Anterior cingulate cortex (tissue), 58 donors: ENCODE data around the gene MREG.
A peak's percentile ranks its signal among the peaks of the same experiment; 100 is the strongest.
"Not testable (repeated sequence)": the region's sequence is repeated elsewhere in the genome, so short reads cannot be mapped to it uniquely, and the experiment has no call there.

Experiments used
- DNase-seq, 58 donors: peaks; one replicate each; lab custom pipeline; 2025; lab: John Stamatoyannopoulos, UW

Gene MREG

GRCh38 chr2:215998636-215999035 lies 14.7 kb downstream of the MREG start:
- DNase-seq: peak in 14 of 58 donors; percentile 7 to 52 (median 18)

- DNase-seq: no peak
These were observed 16.1 kb downstream of the MREG start for GRCh38 chr2:215997219-215997618.

GRCh38 chr2:215994911-215995310 lies 18.4 kb downstream of the MREG start:
- no peak for DNase-seq

DNA sequence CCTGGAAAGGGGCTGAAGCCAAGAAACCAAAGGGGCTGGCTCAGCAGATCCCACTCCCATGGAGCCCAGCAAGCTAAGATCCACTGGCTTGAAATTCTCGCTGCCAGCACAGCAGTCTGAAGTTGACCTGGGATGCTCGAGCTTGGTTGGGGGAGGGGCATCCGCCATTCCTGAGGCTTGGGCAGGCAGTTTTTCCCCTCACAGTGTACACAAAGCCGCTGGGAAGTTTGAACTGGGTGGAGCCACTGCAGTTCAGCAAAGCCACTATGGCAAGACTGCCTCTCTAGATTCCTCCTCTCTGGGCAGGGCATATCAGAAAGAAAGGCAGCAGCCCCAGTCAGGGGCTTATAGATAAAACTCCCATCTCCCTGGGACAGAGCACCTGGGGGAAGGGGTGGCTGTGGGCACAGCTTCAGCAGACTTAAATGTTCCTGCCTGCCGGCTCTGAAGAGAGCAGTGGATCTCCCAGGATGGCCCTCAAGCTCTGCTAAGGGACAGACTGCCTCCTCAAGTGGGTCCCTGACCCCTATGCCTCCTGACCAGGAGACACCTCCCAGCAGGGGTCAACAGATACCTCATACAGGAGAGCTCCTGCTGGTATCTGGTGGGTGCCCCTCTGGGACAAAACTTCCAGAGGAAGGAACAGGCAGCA lies 24.7 kb downstream of the MREG start:
- not testable (repeated sequence) for DNase-seq

GRCh38 chr2:215985257-215985656 lies 28.1 kb downstream of the MREG start:
- DNase-seq: no peak

DNA sequence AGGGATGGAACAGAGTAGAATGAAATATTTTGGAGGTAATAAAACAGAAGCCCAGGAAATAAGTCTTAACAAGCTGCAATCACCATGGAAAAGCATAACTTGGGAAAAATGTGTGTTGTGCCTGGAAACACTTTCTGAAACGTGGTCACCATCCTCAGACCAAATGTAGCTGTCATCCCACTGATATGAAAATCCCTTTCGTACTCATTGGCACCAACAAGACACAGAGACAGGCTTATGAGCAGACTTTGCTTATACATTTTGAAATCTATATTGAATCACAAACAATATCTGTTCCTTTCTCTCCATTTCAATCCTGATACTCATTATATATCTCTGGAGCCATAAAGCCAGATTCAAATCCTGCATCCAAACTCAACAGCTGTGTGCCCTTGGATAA lies 28.7 kb downstream of the MREG start:
- DNase-seq: no peak

DNA sequence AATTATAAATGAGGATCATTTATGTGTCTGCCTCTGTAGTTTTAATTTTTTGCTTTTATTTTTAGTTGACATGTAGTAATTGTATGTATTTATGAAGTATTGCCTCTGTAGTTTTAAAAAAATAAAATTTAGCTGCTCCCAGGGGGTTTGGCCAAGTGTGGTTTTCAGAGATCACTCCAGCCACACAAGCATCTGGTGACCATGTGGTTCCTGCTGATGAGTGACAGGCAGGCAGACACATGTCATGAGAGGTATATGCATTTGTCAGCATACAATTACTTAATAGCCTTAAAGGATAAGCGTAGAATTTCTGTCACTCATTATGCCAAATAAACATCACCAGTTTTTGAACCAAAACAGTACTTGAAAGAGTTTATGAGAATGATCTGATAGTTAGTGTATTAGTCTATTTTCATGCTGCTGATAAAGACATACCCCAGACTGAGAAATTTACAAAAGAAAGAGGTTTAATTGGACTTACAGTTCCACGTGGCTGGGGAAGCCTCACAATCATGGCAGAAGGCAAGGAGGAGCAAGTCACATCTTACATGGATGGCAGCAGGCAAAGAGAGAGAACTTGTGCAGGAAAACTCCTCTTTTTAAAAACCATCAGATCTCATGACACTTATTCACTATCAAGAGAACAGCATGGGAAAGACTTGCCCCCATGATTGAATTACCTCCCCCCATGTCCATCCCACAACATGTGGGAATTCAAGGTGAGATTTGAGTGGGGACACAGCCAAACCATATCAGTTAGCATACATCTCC lies 29.6 kb downstream of the MREG start:
- no peak for DNase-seq

DNA sequence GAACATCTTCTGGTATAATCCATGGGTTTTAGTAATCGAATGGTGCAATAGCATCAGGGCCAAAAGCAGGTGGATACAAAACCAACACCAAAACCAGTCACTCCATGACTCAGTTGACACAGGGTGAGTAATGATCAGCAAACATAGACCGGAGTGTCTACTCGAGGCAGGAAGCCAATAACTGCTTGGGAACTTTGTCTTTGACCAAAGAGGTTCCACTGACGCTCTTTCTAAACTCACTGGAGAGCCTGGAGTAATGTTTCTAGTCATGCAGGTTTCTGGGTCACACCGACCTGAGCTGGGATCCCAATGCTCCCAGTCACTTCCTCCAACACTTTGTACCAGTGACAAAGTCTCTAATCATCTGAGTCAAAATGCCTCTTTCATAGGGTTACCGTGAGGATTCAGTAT lies 30.9 kb downstream of the MREG start:
- DNase-seq: no peak

GRCh38 chr2:215981115-215981514 lies 32.2 kb downstream of the MREG start:
- no peak for DNase-seq

DNA sequence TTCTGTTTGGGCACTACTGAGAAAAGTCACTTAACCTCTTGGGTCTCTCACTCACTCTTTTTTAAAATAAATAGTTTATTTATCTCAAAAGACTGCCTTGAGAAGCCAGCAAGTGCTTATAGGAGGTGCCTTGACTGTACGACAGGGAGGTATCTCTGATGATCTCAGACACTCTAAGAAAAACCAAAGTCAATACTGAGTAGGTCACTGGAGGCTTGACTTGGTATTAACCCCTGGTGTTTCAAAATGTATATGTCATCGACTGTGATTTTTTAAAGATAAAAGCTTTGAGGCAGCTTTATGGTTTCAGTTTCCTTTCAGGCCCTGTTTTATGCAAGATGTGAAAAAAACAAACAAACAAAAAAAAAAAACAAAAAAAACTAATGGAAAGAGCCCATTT lies 33.7 kb downstream of the MREG start:
- DNase-seq: no peak

DNA sequence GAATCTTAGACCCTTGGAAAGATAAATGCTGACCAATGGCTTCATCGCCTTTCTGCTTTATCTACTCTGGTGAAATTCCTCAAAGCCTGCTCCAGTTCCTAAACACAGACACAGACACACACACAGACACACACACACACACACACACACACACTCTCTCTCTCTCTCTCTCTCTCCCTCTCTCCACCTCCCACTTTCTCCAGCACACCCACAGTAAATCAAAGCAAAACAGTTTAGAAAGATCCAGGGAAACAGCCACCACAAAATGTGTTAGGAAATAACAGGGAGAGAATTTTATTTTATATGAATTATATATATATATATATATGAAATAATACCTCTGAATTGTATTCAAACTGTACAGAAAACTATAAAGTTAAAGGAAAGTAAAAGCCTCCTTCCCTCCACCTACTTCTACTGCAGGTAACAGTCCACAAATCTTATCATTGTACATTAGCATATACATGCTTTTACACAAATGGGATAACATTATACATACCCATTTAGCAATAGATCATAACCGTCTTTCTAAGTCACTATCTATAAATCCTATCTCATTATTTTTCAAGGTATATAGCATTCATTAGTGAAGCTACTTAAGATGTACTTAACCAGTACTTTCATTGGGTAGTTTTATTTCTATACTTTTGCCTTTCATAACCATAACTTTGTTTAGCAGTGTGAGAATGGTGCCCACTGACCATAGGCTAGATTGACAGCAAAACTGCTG lies 38.5 kb downstream of the MREG start:
- no peak for DNase-seq

DNA sequence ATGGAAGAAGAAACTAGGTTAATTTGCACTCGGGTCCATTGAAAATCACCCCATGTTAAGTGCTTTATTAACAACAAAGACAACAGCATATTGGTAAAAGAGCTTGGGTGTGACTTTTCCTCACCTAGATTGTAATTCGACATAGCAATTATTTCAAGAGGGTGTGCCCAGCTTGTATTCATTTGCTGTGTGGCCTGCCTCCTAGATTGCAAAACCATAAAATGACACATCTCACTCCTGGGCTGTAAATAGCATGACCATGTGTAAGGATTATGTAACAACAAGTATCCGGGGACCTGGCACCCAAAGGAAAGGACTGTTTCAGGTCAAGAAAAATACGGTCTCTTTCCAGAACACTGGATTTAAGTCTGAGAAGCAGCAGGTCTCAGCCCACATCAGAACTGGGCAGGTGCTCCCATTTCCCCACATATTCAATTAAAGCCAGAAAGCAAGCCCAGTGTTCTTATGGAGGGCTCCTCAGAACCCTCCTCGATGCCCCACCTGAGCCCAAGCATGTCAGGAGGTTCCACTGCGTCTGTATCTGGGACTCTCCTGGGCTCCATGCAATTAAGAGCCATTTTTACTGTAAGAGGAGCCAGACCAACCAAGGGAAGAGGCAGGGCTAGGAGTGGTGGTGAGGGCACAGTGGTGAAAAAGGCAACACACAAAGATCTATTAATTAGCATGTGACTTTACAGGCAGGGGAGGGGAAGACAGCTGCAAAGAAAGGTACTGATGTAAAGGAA lies 39.2 kb downstream of the MREG start:
- DNase-seq: peak in 1 of 58 donors; percentile 14

DNA sequence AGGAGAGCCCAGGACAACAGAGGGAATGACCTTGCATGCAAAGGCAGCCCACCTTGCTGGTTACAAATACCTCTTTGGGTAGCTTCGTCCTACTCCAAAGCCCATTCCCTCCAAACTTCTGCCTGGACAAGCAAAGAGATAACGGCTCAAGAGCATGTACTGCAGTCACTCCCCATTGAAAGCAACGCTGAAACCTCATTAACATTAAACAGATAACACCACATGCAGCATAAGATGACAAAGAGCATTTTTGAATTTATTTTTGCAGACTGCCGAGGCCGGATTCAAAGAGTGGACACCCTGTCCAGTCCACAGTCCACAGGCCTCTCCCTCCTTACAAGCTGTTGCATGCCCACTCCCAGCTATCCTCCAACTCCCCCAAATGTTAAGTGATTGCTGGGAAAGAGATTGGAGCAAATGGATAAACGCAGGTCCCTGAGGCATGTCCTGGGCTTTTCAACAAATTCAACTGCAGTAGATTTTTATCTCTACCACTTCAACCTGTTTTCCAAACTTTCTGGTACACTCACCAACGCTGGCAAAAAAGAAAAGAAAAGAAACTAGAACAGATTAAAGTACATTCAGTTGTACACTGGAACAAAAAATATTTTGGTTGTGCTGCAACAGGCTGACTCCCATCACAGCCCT lies 40.1 kb downstream of the MREG start:
- no peak for DNase-seq

- DNase-seq: no peak
These were observed 41.7 kb downstream of the MREG start for GRCh38 chr2:215971671-215972070.

DNA sequence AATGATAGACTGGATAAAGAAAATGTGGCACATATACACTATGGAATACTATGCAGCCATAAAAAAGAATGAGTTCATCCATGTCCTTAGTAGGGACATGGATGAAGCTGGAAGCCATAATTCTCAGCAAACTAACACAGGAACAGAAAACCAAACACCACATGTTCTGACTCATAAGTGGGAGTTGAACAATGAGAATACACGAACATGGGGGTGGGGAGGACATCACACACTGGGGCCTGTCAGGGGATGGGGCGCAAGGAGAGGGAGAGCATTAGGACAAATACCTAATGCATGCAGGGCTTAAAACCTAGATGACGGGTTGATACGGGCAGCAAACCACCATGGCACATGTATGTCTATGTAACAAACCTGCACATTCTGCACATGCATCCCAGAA lies 42.5 kb downstream of the MREG start:
- not testable (repeated sequence) for DNase-seq

GRCh38 chr2:215970425-215970824 lies 42.9 kb downstream of the MREG start:
- DNase-seq: no peak

- no peak for DNase-seq
These were observed 44.1 kb downstream of the MREG start for GRCh38 chr2:215969131-215969841.

GRCh38 chr2:215968499-215968898 lies 44.9 kb downstream of the MREG start:
- DNase-seq: no peak

- DNase-seq: no peak
These were observed 45.6 kb downstream of the MREG start for GRCh38 chr2:215967590-215968378.
